DMS53 treated with DMSO at 0.1 percent for 48 hours (cell line): ENCODE results near the gene PXN.
"Not testable (repeated sequence)": the region's sequence is repeated elsewhere in the genome, so short reads cannot be mapped to it uniquely, and the experiment has no call there.

ENCODE experiments used
- DNase-seq: peaks from one replicate; lab custom pipeline; 2025; ENCODE audit not compliant: unreplicated experiment; lab: John Stamatoyannopoulos, UW

The PXN gene

DNA sequence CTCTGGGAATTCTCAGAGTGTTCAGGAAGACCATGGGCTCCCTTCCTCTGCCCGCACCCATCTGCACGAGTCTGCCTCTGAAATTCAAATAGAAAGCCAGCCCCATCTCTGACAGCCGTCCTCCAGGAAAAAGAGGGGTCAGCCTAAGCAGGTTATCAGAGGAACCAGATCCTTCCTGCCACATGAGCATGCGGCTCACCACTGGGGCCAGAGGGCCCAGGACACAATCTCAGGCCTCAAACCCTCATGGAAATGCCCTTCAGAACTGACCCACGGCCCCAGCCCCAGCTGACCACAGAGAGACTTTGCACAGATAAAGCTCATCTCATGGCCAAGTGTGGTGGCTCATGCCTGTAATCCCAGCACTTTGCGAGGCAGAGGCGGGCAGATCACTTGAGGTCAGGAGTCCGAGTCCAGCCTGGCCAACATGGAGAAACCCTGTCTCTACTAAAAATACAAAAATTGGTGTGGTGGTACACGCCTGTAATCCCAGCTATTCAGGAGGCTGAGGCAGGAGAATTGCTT, 23.2 kb downstream of the PXN start:
- no peak for DNase-seq

DNA sequence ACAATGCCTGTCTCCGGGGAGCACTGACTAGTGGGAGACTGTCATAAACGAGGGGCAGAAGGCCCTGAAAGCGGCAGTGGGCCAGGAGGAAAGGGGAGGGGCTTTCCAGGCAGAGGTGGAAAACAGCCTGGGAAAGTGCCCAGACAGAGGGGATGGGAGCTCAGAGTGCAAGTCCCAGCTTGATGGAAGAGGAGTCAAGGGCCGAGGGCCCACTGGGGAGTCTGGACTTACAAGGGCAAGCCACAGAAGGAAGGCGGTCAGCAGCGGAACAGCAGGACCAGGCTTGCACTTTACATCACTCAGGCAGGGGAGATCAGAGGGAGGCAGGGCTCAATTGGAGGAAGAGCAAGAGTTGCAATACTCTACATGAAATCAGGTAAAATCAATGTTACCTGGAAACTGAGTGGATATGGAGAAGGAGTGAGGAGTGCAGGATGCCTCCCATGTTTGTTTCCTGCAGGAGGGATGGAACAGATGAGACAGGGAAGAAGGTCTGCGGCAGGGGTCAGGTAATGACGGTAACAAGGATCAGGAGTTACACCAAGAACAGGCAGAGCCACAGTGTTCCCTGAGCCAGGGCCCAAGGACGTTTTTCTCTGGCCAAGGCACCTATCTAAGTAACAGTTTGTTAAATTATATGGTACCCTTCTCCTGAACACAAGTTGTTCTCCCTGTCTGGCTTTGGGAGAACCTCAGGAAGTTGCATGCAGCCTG, 23.8 kb downstream of the PXN start:
- no peak for DNase-seq

DNA sequence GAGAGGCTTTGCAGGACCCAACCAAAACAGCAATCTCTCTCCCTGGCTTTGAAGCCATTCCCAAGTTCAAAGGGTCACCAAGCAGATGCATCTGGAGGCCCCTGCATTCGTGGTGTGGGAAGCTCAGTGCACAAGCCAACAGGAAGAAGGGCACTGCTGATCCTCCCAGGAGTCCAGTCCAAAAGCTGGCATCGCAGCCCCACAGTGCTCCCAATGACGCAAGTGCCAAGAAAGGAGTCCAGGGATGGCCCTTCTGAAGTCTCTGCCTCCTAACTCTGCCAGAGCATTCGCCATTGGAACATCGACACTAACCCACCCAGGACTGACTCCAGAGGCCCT, 25.1 kb downstream of the PXN start:
- DNase-seq, result no peak

DNA sequence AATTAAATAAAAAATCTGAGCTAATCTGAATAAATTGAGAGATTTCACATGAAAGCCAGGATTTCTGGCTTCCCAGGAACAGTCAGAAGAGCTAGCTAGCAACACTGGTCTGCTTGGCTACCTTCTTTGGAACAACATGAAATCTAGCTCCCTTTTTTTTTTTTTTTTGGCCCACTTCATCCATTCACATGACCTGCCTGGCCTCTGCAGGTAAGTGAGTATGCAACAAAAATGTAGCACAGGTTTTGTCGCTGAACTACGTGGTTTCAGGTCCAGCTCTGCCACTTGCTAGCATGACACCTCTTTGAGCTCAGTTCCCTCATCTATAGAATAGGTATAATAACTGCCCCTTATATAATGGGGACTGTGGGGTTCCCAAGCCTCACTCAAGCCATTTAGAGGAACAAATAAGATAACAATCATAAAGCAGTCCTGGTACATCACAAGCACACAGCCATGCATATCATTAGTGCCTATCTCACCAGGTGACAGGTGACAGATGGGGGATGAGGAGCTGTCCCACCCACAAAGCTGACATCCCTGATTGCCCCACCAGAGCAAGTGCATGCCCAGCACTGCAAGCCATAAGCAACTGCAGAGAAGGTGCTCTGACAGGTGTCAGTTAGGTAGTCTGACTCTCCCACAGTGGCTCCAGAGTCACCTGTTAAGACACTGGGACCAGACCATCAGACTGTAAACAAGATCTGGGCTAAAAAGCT, 25.6 kb downstream of the PXN start:
- no peak for DNase-seq

DNA sequence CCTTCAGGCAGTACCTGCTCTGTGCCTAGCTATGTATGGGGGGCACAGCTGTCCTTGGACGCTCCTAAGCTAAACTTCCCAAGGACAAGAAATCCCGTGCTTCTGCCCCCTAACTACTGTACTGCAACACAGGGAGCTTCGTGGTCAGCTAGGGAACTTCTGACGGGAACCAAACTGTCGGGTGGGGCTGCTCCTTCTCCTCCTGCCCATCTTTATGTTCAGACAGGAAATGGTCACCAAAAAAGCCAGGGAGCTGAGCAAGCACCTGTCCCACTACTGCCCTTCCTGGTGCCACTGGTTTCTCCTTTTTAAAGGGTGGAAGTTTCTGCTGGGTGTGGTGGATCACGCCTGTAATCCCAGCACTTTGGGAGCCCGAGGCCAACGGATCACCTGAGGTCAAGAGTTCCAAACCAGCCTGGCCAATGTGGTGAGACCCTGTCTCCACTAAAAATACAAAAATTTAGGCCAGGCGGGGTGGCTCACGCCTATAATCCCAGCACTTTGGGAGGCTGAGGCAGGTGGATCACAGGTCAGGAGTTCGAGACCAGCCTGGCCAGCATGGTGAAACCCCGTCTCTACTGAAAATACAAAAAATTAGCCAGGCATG, 26.6 kb downstream of the PXN start:
- DNase-seq, result no peak

DNA sequence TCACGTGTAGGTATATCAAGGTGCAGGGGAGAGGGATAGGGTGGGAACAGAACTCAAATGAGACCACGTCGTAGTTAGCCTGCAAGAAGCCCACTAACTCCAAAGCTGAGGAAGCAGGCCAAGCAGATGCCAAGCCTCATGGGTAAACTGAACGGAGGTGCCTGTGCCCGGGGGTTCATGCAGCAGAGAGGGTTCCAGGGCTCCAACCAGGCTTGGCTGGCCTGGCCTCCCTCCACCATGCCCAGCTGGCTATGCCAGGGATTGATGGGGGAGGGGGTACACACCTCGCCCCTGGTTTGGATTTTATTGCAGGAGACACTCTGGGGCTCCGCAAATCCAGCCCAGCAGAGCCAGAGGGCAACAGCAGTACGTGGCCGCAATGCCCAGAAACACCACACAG, 27.3 kb downstream of the PXN start:
- DNase-seq, result no peak

DNA sequence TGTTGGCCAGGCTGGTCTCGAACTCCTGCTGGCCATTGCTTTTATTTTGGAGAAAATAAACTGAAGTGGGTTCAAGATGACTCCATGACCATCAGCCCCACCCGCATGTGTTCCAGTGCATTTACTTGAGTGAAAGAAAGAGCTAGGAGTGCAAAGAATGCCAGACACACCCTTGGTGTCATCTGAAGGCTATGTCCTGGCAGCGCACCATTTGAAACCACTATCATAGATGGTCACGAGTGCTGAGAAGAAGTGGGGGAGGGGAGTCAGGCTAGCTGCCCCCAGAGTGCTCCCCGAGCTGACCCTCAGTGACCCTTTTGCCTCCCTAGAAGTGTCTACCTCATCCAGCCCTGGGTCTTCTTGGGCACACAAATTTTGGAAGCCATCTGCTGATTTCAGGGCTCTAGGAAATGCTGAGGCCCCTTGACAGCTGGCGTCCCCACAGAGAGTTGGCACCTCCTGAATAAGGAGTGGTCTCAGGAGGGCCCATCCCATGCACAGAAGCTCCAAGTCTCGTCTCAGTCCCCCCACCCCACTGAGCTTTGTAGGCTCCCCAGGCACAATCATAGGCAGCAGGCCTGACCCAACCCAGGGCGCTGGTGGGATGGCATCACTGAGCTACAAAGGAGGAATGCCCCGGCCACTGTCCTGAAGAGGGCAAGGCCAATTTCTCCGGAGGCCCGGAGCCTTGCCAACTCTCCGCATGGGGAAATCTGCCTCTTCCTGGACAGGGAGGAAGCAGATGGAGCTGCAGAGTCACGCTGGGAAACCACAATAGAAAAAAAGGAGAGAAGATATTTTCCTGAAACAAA, 28.0 kb downstream of the PXN start:
- DNase-seq, result no peak

DNA sequence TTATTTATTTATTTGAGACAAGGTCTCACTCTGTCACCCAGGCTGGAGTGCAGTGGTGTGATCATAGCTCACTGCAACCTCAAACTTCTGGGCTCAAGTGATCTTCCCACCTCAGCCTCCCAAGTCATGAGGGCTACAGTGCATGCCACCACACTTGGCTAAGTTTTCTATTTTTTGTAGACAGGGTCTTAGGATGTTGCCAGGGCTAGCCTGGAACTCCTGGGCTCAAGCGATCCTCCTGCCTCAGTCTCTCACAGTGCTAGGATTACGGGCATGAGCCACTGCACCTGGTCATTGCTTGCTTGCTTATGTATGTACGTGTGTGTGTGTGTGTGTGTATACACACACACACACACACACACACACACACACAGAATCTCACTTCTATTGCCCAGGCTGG, 28.7 kb downstream of the PXN start:
- DNase-seq, result not testable (repeated sequence)

DNA sequence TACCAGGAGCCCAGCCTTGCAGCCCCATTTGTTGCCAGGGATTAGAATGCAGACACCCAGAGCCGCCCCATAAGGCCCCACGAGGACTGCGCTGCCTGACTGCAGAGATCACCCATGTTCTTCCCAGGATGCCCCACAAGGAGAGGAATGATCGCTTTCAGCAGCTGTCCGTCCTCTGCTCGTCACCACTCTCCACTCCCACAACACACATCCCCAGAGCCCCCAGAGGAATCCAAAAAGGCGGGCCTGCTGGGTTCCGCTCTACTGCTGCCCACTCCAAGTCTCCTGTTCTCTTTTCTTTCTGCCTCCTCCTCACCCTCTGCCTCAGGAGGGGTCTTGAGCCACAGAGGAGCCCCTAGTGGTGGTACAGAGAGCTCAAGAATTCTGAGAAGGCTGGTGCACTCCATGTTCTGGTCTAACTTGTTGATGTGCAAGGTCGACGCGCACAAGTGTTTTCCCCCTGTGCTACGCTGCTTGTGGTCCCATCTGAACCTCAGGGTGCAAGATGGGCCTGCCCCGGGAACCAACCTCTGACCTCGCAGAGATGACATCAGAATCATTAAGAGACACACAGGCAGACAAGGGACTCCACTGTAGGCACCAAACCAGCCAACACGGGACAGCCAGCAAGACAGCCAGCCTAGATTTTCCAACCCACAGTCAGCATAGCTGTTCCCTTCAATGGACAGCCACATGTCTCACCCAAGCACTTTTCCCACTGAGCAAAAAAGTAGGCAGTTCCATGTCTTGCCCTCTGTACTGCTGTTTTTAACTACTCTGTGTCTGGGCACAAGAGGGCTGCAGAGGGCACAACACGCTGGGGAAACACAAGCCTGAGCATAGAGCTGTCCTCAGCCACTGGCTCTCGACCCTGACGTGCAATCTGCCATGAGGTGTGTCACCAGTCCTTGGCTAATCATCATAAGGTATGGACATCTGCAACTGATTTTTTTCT, 29.9 kb downstream of the PXN start:
- no peak for DNase-seq

DNA sequence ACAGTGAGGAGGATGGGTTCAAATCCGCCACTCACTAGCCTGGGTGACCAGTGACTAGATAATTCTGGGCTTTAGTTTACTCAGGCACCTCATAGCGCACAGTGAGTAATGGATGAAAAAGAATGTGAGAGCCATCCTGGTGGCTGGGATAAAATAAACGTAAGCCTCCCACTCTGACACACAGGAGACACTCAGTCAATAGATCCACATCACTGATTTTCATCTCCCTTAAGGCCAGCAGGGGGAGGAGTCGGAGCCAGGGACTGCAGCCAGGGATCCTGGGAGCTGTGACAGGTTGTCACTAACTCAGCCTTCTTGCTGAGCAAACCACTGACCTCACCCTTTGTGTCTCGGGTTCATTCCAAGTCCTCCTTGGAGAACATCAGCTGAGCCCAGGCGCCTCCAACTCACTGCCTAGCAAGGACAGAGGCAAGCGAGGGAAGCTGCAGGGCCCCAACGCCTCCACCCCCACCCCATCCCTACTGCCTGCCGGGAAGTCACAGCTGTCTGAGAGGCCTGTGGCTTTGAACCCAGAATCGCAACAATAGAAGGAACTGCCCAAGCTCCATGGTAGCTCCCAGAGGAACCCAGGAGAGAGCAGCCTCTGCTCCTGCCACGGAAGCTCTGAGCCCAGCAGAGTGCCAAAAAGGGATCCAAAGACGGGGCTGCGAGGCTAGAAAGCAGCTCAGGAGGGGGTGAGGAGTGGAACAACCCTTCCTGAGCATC, 30.7 kb downstream of the PXN start:
- peak; percentile 77 for DNase-seq

DNA sequence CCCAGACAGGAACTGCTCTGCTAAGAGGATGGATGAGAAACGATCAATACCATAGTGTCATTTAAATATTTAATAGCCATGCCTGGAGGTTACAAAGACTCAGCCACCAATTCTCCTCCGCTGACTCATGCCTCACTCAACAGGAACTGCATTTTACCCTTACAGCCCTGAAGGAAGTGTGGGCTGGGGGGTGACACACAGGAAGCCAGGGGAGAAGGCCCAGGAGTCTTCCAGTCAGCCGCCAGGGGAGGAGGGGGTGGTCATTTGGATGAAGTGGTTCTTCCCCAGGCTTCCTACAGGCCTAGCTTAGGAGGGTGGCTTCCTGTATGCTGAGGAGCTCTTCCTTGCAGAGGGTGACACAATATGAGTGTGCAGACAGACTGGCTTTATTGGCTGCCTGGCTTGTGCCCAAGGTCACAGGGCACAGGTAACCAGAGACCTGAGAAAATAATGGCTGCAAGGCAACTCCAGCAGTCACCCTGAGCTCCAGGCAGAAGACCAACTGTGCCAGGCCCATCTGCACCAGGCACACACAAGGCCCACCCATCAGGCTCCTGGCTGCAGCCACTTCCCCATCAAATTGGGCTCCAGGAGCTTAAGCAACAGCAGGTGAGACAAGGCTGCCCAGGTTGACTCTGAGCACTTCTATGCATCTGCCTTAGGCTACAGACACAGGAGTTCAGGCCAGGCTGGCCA, 34.1 kb downstream of the PXN start:
- DNase-seq, result peak; percentile 67

DNA sequence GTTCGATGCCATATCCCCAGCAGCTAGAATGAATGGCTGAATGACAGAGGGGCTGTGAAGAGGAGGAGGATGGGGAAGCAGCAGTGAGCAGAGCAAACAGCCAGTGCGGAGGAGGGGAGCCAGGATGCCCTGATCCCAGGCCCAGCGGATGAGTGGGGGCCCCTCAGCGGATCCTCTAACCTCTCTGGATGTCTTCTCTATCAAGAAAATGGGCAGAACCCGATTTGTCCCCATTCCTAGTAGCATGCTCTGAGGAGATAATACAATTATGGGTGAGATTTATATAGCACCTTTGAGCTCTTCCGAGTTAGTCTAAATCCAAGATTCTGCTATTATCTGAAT, 34.6 kb downstream of the PXN start:
- DNase-seq, result no peak

DNA sequence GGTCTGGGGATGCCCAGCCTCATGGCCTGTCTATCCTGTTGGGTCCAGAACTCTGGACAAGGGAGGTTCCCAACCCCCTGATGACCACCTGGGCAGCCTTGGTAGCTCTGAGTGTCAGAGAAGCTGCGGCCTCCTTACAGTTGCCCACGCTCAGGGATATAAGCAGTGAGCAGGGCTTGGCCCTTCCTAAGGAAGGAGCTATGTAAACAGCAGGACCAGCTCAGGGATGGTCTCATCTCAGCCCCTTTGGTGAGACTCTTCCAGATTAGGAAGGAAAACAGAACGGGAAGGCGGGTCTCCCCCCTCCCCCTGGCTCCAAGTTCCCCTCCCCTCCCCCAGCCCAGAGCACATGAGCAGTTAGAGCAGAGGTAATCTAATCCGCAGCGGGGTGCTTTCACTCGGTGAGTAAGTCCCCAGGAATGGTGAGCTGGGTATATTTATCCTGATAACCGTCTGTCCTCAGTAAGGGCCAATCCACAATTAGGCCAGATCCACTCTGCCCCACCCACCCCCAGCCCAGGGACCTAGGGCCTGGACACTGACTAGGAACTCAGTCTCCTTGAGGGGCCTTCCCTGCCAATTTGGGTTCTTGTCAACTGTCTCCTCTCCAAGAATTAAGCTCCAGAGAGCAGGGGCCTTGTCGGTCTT, 35.1 kb downstream of the PXN start:
- DNase-seq, result no peak

DNA sequence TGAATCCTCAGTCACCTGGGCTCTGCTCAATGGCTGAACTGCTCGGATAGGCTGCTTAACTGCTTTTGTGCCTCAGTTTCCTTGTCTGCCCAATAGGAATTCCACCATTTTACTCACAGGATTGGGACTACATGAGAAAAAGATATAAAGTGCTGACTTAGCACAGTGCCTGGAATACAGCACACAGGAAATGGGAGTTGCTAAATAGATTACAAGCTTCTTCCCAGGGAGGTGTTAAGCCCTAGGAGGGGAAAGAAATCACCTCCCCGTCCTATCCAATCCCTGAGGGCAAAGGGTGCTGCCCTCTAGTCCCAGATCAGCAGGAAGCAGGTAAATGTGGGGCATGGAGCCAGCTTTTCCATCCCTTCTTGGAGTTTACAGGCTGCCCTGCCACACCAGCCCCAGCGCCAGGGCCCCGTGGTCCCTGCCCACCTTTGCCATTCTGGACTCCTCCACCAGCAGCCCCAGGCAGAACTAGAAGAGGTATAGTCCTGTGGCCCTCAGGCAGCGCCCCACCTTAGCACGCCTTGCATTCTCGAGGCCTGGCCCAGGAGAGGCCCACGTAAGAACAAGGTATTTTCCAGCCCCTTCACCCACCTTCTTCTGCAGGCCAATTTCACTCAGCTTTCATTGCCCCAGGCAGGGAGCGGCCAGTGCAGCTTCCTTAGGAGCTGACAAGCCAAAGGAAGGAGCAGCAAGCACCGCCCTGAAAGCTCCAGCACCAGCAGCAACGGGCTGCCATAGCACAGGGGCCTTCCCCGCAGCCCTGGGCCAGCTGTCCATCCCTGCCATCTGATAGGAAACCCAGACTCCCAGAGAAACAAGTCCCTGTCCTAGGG, 35.8 kb downstream of the PXN start:
- no peak for DNase-seq

DNA sequence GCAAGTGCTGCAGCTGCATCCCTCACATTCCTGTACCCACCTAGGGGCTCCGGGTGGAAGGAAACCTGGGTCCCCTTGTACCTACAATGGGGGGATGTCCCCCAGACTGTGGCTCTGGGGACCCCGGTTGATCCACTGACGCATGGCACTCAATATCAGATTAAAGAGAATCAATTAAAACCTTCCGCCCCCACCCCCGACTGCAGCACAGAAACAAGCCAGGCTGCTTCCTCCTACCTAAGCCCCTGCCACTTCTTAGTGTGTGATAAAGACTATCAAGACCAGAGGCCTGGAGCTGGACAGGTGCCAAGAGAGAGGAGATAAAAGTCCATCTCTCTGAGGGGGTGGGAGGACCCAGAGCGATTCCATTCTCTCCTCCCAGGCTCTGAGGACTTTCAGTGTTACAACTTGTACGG, 36.5 kb downstream of the PXN start:
- no peak for DNase-seq

DNA sequence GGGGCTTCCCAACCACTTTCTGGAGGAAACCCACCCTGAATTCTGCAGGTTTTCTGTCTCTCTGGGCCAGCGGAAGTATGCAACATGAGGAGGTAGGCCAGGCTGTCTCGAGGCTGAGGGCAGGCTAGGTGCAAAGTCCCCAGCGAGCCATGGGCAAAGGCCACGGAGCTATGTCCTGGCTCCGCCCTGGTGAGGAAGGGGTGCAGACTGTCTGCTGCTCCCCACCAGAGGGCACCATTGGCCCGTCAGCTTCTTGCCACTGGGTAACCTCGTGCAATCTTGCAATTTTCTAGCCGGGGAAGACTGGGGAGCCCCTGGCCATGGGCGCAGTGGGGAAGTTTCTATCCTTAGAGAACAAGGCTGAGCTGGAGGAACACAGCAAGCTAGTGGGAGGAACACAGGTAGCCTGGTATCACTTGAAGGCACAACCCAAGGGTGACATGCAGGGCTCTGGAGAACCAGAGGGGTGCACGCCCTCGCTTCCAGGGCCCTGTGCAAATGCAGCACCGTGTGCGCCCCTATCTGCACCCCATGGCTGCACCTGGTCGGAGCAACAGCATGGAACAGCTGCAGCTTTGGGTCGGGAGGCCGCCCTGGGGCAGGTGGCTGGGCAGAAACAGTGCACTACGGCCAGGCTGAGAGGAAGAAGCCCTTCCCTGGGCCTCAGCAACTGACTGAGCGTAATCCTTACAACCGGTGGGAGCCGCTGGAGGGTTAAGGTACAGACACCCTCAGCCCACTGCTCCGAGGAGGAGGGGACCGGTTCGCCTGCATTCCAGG, 37.0 kb downstream of the PXN start:
- DNase-seq, result peak; percentile 80

DNA sequence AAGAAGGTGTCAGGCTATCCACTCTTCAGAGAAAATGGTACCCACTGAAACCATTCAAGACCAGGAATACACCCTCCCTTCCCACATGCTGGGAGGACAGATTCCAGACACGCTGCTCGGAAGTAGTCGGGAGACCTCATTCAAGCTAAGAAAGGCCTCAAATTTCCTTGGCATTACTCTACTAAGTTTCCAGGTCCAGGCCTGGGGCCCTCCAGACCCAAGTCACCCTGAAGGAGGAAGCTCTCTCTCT, 37.6 kb downstream of the PXN start:
- no peak for DNase-seq
